NT2/D1 (cell line): Measurements from ENCODE around the gene PRAC1.
A peak's percentile ranks its signal among the peaks of the same experiment; 100 is the strongest.

Experiments
- SUZ12 ChIP-seq: IDR thresholded peaks from 2 replicates; pipeline ENCODE4 v1.6.1; 2011; ENCODE audit not compliant: insufficient read length, insufficient read depth; ENCODE audit errors: extremely low read depth
- YY1 ChIP-seq: IDR thresholded peaks from 2 replicates; pipeline ENCODE4 v1.6.1; 2011; ENCODE audit not compliant: insufficient read length, insufficient read depth
- ZNF274 ChIP-seq: IDR thresholded peaks from 2 replicates; pipeline ENCODE4 v1.6.1; 2011; ENCODE audit warnings: mild to moderate bottlenecking, low read depth, low read length

- TF ChIP-seq ZNF274, result no peak
- no peak for TF ChIP-seq YY1
- peak; percentile 0 for TF ChIP-seq SUZ12
These were observed 32.4 kb upstream of the PRAC1 start for GRCh38 chr17:48754500-48755261.
